Neural progenitor cell (in vitro differentiated cells): ENCODE results near the gene ZMYND8. TPM values are rescaled to one million over a fixed set of nuclear protein-coding genes. Genes with fewer than 3 reads are reported as not detected.

Experiments
- DNase-seq: peaks from one replicate; pipeline ENCODE4 v3.0.0-alpha.2; 2016; ENCODE audit warnings: low spot score
- H2AFZ ChIP-seq: fragments of 200-600 bp; sonication (generic); replicated peaks from 2 replicates; pipeline ENCODE4 v1.6.1; 2016; ENCODE audit warnings: antibody characterized with exemption
- H3F3A ChIP-seq: fragments of 200-600 bp; sonication (generic); 2 replicates; pipeline ENCODE4 v1.6.1; 2016; ENCODE audit warnings: antibody characterized with exemption, low read depth
- H3K27ac ChIP-seq: fragments of 200-600 bp; sonication (generic); 2 replicates; pipeline ENCODE4 v1.5.1; 2016; ENCODE audit warnings: mild to moderate bottlenecking
- H3K27me3 ChIP-seq: fragments of 200-600 bp; sonication (generic); 2 replicates; pipeline ENCODE4 v1.6.1; 2016; ENCODE audit warnings: mild to moderate bottlenecking, moderate library complexity
- H3K36me3 ChIP-seq: fragments of 200-600 bp; sonication (generic); 2 replicates; pipeline ENCODE4 v1.5.1; 2016
- H3K4me1 ChIP-seq: fragments of 200-600 bp; sonication (generic); 2 replicates; pipeline ENCODE4 v1.6.1; 2016; ENCODE audit warnings: mixed run types
- H3K4me2 ChIP-seq: fragments of 200-600 bp; sonication (generic); 2 replicates; pipeline ENCODE4 v1.6.1; 2016
- H3K4me3 ChIP-seq: fragments of 200-600 bp; sonication (generic); 2 replicates; pipeline ENCODE4 v1.5.1; 2016
- H3K79me2 ChIP-seq: fragments of 200-600 bp; sonication (generic); 2 replicates; pipeline ENCODE4 v1.6.1; 2016; ENCODE audit warnings: low read depth
- H3K9ac ChIP-seq: fragments of 200-600 bp; sonication (generic); 2 replicates; pipeline ENCODE4 v1.6.1; 2016
- H3K9me3 ChIP-seq: fragments of 200-600 bp; sonication (generic); 2 replicates; pipeline ENCODE4 v1.5.1; 2016; ENCODE audit warnings: low read depth
- H4K20me1 ChIP-seq: fragments of 200-600 bp; sonication (generic); 2 replicates; pipeline ENCODE4 v1.6.1; 2016; ENCODE audit warnings: low read depth
- H3K27ac Mint-ChIP-seq: 3 replicates; pipeline ENCODE4 v1.8.0; 2021; ENCODE audit warnings: mixed read lengths
- H3K27me3 Mint-ChIP-seq: 2 replicates; pipeline ENCODE4 v1.8.0; 2022; ENCODE audit warnings: low read depth, mild to moderate bottlenecking, inconsistent platforms, moderate library complexity, mixed read lengths; ENCODE audit not compliant: insufficient read depth
- H3K36me3 Mint-ChIP-seq: 3 replicates; pipeline ENCODE4 v1.8.0; 2021; ENCODE audit warnings: mixed read lengths
- H3K4me1 Mint-ChIP-seq: 3 replicates; pipeline ENCODE4 v1.8.0; 2021; ENCODE audit warnings: mixed read lengths
- H3K4me3 Mint-ChIP-seq: 3 replicates; pipeline ENCODE4 v1.8.0; 2021; ENCODE audit warnings: mild to moderate bottlenecking, moderate library complexity, mixed read lengths
- H3K9me3 Mint-ChIP-seq: 3 replicates; pipeline ENCODE4 v1.8.0; 2020; ENCODE audit warnings: mixed read lengths
- EZH2 ChIP-seq: fragments of 200-600 bp; sonication (generic); IDR thresholded peaks from 2 replicates; pipeline ENCODE4 v1.6.1; 2017; ENCODE audit warnings: antibody characterized with exemption, mild to moderate bottlenecking, moderate library complexity
- EZH2phosphoT487 ChIP-seq: fragments of 200-600 bp; sonication (generic); IDR thresholded peaks from 2 replicates; pipeline ENCODE4 v1.6.1; 2017; ENCODE audit warnings: antibody characterized with exemption
- total RNA-seq: library from RNA; depleted of rRNA; stranded (reverse); fragments of >200 nt; gene quantifications from 2 replicates; pipeline ENCODE4 v1.2.3, GENCODE V29; 2015; ENCODE audit warnings: low replicate concordance
- TF ChIP-seq, protein P1 (sequence below): fragments of 200-600 bp; sonication (generic); IDR thresholded peaks from 2 replicates; pipeline ENCODE4 v1.5.1; 2017; ENCODE audit warnings: antibody characterized with exemption, mild to moderate bottlenecking

The ZMYND8 gene
- total RNA-seq, 1 donor from 2014 or later = 59.4 TPM

DNA sequence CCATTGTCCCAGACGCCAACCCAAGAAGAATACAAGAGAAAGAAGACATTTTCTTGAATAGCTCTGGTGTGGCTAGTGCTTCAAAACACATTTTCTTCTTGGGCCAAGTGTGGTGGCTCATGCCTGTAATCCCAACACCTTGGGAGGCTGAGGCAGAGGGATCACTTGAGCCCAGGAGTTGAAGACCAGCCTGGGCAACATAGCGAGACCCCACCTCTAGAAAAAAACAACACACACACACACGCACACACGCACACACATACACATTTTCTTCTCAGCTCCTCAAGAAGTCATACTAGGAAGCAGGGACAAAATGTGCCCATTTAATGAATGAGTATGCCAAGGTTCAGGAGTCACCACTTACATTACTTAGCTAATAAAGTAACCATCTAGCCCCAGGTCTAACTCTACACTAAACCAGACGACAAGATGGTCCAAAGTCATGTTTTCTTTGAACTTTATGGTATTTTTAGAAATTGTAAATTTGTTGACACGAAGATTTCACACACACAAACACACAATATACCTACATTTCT lies 68.8 kb downstream of the ZMYND8 start:
- H3K9me3 ChIP-seq = no peaks in the 10 kb centered on the region
- H3K36me3 ChIP-seq = peaks cover 31% of the 10 kb centered on the region
- H3F3A ChIP-seq = peaks cover 21% of the 10 kb centered on the region
- peaks cover 2% of the 10 kb centered on the region for H3K4me1 Mint-ChIP-seq
- H3K27ac Mint-ChIP-seq = no peak overlapping the region
- no peaks in the 10 kb centered on the region for H4K20me1 ChIP-seq
- H3K4me3 ChIP-seq = no peak overlapping the region
- H3K9ac ChIP-seq = no peak overlapping the region
- DNase-seq = no peak
- H3K4me2 ChIP-seq = no peak overlapping the region
- H3K36me3 Mint-ChIP-seq = peaks cover 48% of the 10 kb centered on the region
- TF ChIP-seq, protein P1, sequence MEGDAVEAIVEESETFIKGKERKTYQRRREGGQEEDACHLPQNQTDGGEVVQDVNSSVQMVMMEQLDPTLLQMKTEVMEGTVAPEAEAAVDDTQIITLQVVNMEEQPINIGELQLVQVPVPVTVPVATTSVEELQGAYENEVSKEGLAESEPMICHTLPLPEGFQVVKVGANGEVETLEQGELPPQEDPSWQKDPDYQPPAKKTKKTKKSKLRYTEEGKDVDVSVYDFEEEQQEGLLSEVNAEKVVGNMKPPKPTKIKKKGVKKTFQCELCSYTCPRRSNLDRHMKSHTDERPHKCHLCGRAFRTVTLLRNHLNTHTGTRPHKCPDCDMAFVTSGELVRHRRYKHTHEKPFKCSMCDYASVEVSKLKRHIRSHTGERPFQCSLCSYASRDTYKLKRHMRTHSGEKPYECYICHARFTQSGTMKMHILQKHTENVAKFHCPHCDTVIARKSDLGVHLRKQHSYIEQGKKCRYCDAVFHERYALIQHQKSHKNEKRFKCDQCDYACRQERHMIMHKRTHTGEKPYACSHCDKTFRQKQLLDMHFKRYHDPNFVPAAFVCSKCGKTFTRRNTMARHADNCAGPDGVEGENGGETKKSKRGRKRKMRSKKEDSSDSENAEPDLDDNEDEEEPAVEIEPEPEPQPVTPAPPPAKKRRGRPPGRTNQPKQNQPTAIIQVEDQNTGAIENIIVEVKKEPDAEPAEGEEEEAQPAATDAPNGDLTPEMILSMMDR = no peak
- TF ChIP-seq EZH2phosphoT487 = no peak
- no peak for TF ChIP-seq EZH2
- H3K27me3 Mint-ChIP-seq = no peaks in the 10 kb centered on the region
- H3K9me3 Mint-ChIP-seq = no peaks in the 10 kb centered on the region
- H3K4me3 Mint-ChIP-seq = no peak overlapping the region
- H3K27ac ChIP-seq = no peak overlapping the region
- peaks cover 56% of the 10 kb centered on the region for H3K79me2 ChIP-seq
- no peaks in the 10 kb centered on the region for H3K27me3 ChIP-seq
- no peaks in the 10 kb centered on the region for H3K4me1 ChIP-seq
- no peak overlapping the region for H2AFZ ChIP-seq

DNA sequence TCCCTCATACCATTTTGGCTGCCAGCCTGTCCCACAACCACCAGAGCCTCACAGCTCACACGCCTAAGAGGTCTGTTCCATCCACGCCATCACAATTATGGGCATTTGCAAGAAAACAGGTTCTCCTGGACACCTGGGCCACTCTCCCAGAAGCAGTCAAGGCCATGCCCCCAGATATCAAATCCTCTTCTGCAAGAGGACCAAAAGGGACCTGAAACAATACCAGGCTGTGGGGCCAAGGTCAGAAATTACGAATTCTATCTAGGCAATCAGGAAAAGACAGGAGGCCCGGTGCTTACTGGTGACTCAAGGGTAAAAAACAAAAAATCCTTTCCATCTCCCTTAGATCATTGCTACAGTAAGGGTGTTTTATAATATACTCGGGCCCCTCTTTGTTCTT lies 69.8 kb downstream of the ZMYND8 start:
- H3K27ac Mint-ChIP-seq = no peak overlapping the region
- H3K79me2 ChIP-seq = peaks cover 51% of the 10 kb centered on the region
- H3K4me3 ChIP-seq = no peak overlapping the region
- TF ChIP-seq EZH2phosphoT487 (no peak), EZH2 (no peak)
- TF ChIP-seq, protein P1 = no peak
- peaks cover 49% of the 10 kb centered on the region for H3K36me3 Mint-ChIP-seq
- peaks cover 25% of the 10 kb centered on the region for H3K36me3 ChIP-seq
- H3K4me3 Mint-ChIP-seq = no peak overlapping the region
- no peak overlapping the region for H3K9ac ChIP-seq
- no peak overlapping the region for H2AFZ ChIP-seq
- H3K4me1 Mint-ChIP-seq = peaks cover 7% of the 10 kb centered on the region
- H3K27me3 ChIP-seq = no peaks in the 10 kb centered on the region
- peaks cover 6% of the 10 kb centered on the region for H4K20me1 ChIP-seq
- H3K4me1 ChIP-seq = no peaks in the 10 kb centered on the region
- H3K27me3 Mint-ChIP-seq = no peaks in the 10 kb centered on the region
- no peaks in the 10 kb centered on the region for H3K9me3 Mint-ChIP-seq
- no peak for DNase-seq
- H3F3A ChIP-seq = peaks cover 20% of the 10 kb centered on the region
- no peak overlapping the region for H3K4me2 ChIP-seq
- H3K9me3 ChIP-seq = no peaks in the 10 kb centered on the region
- H3K27ac ChIP-seq = no peak overlapping the region

DNA sequence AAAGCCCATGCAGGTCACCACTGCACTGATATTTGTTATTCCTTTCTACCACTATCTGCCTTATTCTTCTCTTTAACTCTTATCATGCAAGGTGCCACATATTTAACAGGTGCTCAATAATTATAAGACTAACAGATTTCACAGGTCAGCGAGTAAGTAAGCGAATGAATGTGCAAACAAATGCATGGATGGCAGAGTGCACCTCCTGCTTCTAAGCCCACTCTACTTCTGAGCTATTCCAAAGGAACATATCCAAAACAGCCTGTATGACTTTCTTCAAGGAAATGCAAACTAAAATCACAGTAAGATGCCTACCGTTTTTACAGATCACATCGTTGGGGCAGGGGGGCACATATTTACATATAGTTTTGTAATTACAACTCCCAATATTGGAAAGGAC lies 71.3 kb downstream of the ZMYND8 start:
- TF ChIP-seq, protein P1 = no peak
- TF ChIP-seq EZH2 (no peak), EZH2phosphoT487 (no peak)
- H3K9me3 Mint-ChIP-seq = no peaks in the 10 kb centered on the region
- H3K27me3 Mint-ChIP-seq = no peaks in the 10 kb centered on the region
- H3K9me3 ChIP-seq = no peaks in the 10 kb centered on the region
- H3K27me3 ChIP-seq = no peaks in the 10 kb centered on the region
- no peak overlapping the region for H3K4me2 ChIP-seq
- peaks cover 21% of the 10 kb centered on the region for H3F3A ChIP-seq
- peaks cover 10% of the 10 kb centered on the region for H4K20me1 ChIP-seq
- peaks cover 16% of the 10 kb centered on the region for H3K4me1 Mint-ChIP-seq
- no peak for DNase-seq
- H3K4me3 ChIP-seq = no peak overlapping the region
- H3K4me3 Mint-ChIP-seq = no peak overlapping the region
- H3K9ac ChIP-seq = no peak overlapping the region
- no peak overlapping the region for H3K27ac Mint-ChIP-seq
- peaks cover 51% of the 10 kb centered on the region for H3K79me2 ChIP-seq
- peaks cover 54% of the 10 kb centered on the region for H3K36me3 Mint-ChIP-seq
- no peak overlapping the region for H2AFZ ChIP-seq
- peaks cover 10% of the 10 kb centered on the region for H3K4me1 ChIP-seq
- H3K36me3 ChIP-seq = peaks cover 18% of the 10 kb centered on the region
- H3K27ac ChIP-seq = no peak overlapping the region
